B cell (primary cell): ENCODE data around the gene F13B. TPM values are rescaled to one million over a fixed set of nuclear protein-coding genes. Genes with fewer than 3 reads are reported as not detected.

Experiments
- ATAC-seq: fragments of 200-7000 bp; cut with Tn5 transposase; one replicate; pipeline ENCODE4 v1.10.0; 2021; ENCODE audit warnings: low read depth, mild to moderate bottlenecking, moderate number of reproducible peaks, moderate library complexity
- CTCF ChIA-PET: fragments of 350-600 bp; sonication (Branson Sonifier 250); formaldehyde crosslinking; loops from one replicate; lab custom pipeline; 2021; ENCODE audit warnings: antibody characterized with exemption, inconsistent platforms; lab: Charles Lee
- POLR2A ChIA-PET: fragments of 350-600 bp; sonication (Branson Sonifier 250); formaldehyde crosslinking; loops from one replicate; lab custom pipeline; 2021; ENCODE audit warnings: antibody characterized with exemption; lab: Charles Lee
- DNase-seq: peaks from one replicate; pipeline ENCODE4 v3.0.0; 2013
- H2AFZ ChIP-seq: 2 replicates; pipeline ENCODE4 v1.6.1; 2012; ENCODE audit warnings: mild to moderate bottlenecking, low read depth, low read length; ENCODE audit not compliant: insufficient read depth, poor library complexity, severe bottlenecking
- H3K27ac ChIP-seq, 2 donors: 1 replicate in 1 of 2; 2 replicates in 1 of 2; pipeline ENCODE4 v1.5.1; 2012 to 2013; ENCODE audit warnings: low read length in 2 of 2, mild to moderate bottlenecking in 2 of 2, moderate library complexity in 1 of 2
- H3K27me3 ChIP-seq, 4 experiments: fragments of 200-600 bp in 1 of 4; sonication (generic) in 1 of 4; replicated peaks in 1 of 4; 1 replicate in 2 of 4; 2 replicates in 2 of 4; pipeline versions ENCODE4 v1.6.1 to v1.7.0; 2013 to 2016; ENCODE audit warnings: low read length in 3 of 4, mild to moderate bottlenecking in 2 of 4, mixed read lengths in 1 of 4, moderate library complexity in 1 of 4; ENCODE audit not compliant: insufficient read depth in 4 of 4, control insufficient read depth in 3 of 4; ENCODE audit errors: control extremely low read depth in 1 of 4
- H3K36me3 ChIP-seq, 2 experiments: replicated peaks in 1 of 2; 1 replicate in 1 of 2; 2 replicates in 1 of 2; pipeline versions ENCODE4 v1.6.1 to v1.7.1; 2013; ENCODE audit warnings: low read length in 1 of 2; ENCODE audit not compliant: insufficient read depth in 2 of 2, control insufficient read depth in 1 of 2; ENCODE audit errors: control extremely low read depth in 1 of 2, extremely low read depth in 1 of 2
- H3K4me1 ChIP-seq, 2 donors: fragments of 200-600 bp in 1 of 2; sonication (generic) in 1 of 2; 1 replicate in 1 of 2; 2 replicates in 1 of 2; pipeline versions ENCODE4 v1.5.1 to v1.6.1; 2013 to 2017; ENCODE audit warnings: low read length in 2 of 2; ENCODE audit not compliant: control insufficient read depth in 2 of 2, insufficient read depth in 2 of 2
- H3K4me2 ChIP-seq: replicated peaks from 2 replicates; pipeline ENCODE3; 2012; ENCODE audit warnings: mild to moderate bottlenecking, low read depth, low read length; ENCODE audit not compliant: poor library complexity, severe bottlenecking
- H3K4me3 ChIP-seq, 5 experiments: fragments of 200-600 bp in 1 of 5; sonication (generic) in 1 of 5; 1 replicate in 3 of 5; 2 replicates in 2 of 5; pipeline versions ENCODE4 v1.5.1 to v1.7.0; 2011 to 2016; ENCODE audit warnings: low read length in 4 of 5, mild to moderate bottlenecking in 4 of 5, low read depth in 2 of 5, control low read depth in 1 of 5, moderate library complexity in 1 of 5; ENCODE audit not compliant: insufficient read depth in 1 of 5; ENCODE audit errors: control extremely low read depth in 1 of 5, extremely low read depth in 1 of 5
- H3K79me2 ChIP-seq: fragments of 200-600 bp; sonication (generic); one replicate; pipeline ENCODE4 v1.6.0; 2016; ENCODE audit warnings: low read length; ENCODE audit not compliant: control insufficient read depth, insufficient read depth
- H3K9ac ChIP-seq: fragments of 200-600 bp; sonication (generic); 2 replicates; pipeline ENCODE4 v1.6.1; 2017; ENCODE audit warnings: mild to moderate bottlenecking, low read length, moderate library complexity
- H3K9me3 ChIP-seq, 3 donors: one replicate each; pipeline versions ENCODE4 v1.6.1 to v1.7.1; 2013; ENCODE audit warnings: low read length in 2 of 3; ENCODE audit not compliant: control insufficient read depth in 2 of 3, insufficient read depth in 1 of 3; ENCODE audit errors: control extremely low read depth in 1 of 3
- H4K20me1 ChIP-seq: 2 replicates; pipeline ENCODE4 v1.6.0; 2012; ENCODE audit warnings: mild to moderate bottlenecking, low read length; ENCODE audit not compliant: insufficient read depth, control insufficient read depth, poor library complexity, severe bottlenecking
- H3K27ac Mint-ChIP-seq: one replicate; pipeline ENCODE4 v1.8.0; 2021; ENCODE audit warnings: mixed read lengths
- H3K27me3 Mint-ChIP-seq: one replicate; pipeline ENCODE4 v1.8.0; 2021; ENCODE audit warnings: mixed read lengths
- H3K4me1 Mint-ChIP-seq: one replicate; pipeline ENCODE4 v1.8.0; 2021; ENCODE audit warnings: mixed read lengths
- H3K4me3 Mint-ChIP-seq: one replicate; pipeline ENCODE4 v1.8.0; 2021; ENCODE audit warnings: mixed read lengths
- H3K9me3 Mint-ChIP-seq: one replicate; pipeline ENCODE4 v1.8.0; 2022; ENCODE audit warnings: mixed read lengths; ENCODE audit not compliant: insufficient read depth
- CTCF ChIP-seq: fragments of 200-600 bp; IDR thresholded peaks from one replicate; pipeline ENCODE4 v1.8.0; 2022; ENCODE audit warnings: antibody characterized with exemption, mild to moderate bottlenecking
- EZH2 ChIP-seq: IDR thresholded peaks from 2 replicates; pipeline ENCODE4 v1.6.1; 2012; ENCODE audit warnings: borderline replicate concordance, low read depth, mild to moderate bottlenecking, moderate library complexity, low read length; ENCODE audit not compliant: insufficient read depth, poor library complexity, severe bottlenecking
- WGBS: methylation state at CpG from one replicate; pipeline ENCODE4 v1.1.5; 2013; ENCODE audit warnings: missing lambda C conversion rate; ENCODE audit not compliant: insufficient coverage; 5-methylcytosine and 5-hydroxymethylcytosine counted together
- intact Hi-C: fragments of 100-400 bp; cut with micrococcal nuclease; formaldehyde crosslinking; loops from one replicate; pipeline ENCODE4 v1.10.0; 2022
- polyA plus RNA-seq: library from polyadenylated mRNA; depleted of rRNA; stranded (reverse); fragments of >200 nt; gene quantifications from 2 replicates; pipeline ENCODE4 v1.2.3, GENCODE V29; 2012
- total RNA-seq, 2 donors: library from RNA; stranded (reverse); fragments of 120-200 nt in 1 of 2; gene quantifications; 1 replicate in 1 of 2; 2 replicates in 1 of 2; pipeline versions ENCODE4 v1.2.3 to v1.2.4, GENCODE V29; 2013 to 2022

The F13B gene
- total and polyA plus RNA-seq, 2 donors (not counting 1 experiment from before 2014, with no cell fraction given): not detected

GRCh38 chr1:197029749-197030148 is 37.3 kb downstream of the F13B start:
- no peak for DNase-seq
- Mint-ChIP-seq H3K27ac (no peak overlapping the region), H3K9me3 (no peaks in the 10 kb centered on the region), H3K27me3 (no peaks in the 10 kb centered on the region), H3K4me1 (no peaks in the 10 kb centered on the region), H3K4me3 (no peak overlapping the region)
- no peak overlapping the region for H3K9ac ChIP-seq
- no peak overlapping the region for H3K4me2 ChIP-seq
- no peaks in the 10 kb centered on the region for H3K36me3 ChIP-seq
- no peak overlapping the region for H2AFZ ChIP-seq
- no peaks in the 10 kb centered on the region for H4K20me1 ChIP-seq
- H3K4me1 ChIP-seq: no peaks in the 10 kb centered on the region
- H3K27me3 ChIP-seq: no peaks in the 10 kb centered on the region
- POLR2A ChIA-PET: no interaction called here
- no peak for ATAC-seq
- no peak for TF ChIP-seq CTCF
- TF ChIP-seq EZH2: no peak
- CTCF ChIA-PET: no interaction called here
- intact Hi-C loops: no loop called here
- H3K9me3 ChIP-seq: no peaks in the 10 kb centered on the region
- no peaks in the 10 kb centered on the region for H3K79me2 ChIP-seq
- no peak overlapping the region for H3K4me3 ChIP-seq
- no peak overlapping the region for H3K27ac ChIP-seq

GRCh38 chr1:197027359-197027758 is 39.7 kb downstream of the F13B start:
- Mint-ChIP-seq H3K4me3 (no peak overlapping the region), H3K4me1 (no peaks in the 10 kb centered on the region), H3K27me3 (peaks cover 3% of the 10 kb centered on the region), H3K9me3 (no peaks in the 10 kb centered on the region), H3K27ac (no peak overlapping the region)
- H3K36me3 ChIP-seq: no peaks in the 10 kb centered on the region
- peaks cover 0 to 4% (median 0%) of the 10 kb centered on the region in 3 donors for H3K9me3 ChIP-seq
- 100% methylated on average over 3 of the region's 6 CpGs for WGBS
- CTCF ChIA-PET: no interaction called here
- H3K4me1 ChIP-seq: no peaks in the 10 kb centered on the region
- no peak overlapping the region for H3K4me3 ChIP-seq
- intact Hi-C loops: no loop called here
- no peak for DNase-seq
- ATAC-seq: no peak
- H3K4me2 ChIP-seq: no peak overlapping the region
- no peak overlapping the region for H2AFZ ChIP-seq
- H3K27ac ChIP-seq: no peak overlapping the region
- no peak for TF ChIP-seq EZH2
- no peak for TF ChIP-seq CTCF
- no peaks in the 10 kb centered on the region for H4K20me1 ChIP-seq
- no peaks in the 10 kb centered on the region for H3K27me3 ChIP-seq
- H3K79me2 ChIP-seq: no peaks in the 10 kb centered on the region
- H3K9ac ChIP-seq: no peak overlapping the region
- POLR2A ChIA-PET: no interaction called here
